ENCODE results near the gene OVCH2. TPM values are rescaled to one million over a fixed set of nuclear protein-coding genes. Genes with fewer than 3 reads are reported as not detected.

OVCH2 gene
- total RNA-seq, 4 donors from 2014 or later: not detected

- Histone ChIP-seq H3K4me1 (peaks cover 0 to 7% (median 2%) of the 10 kb centered on the region in 4 donors), H3K9me3 (no peaks in the 10 kb centered on the region), H3K4me3 (no peak overlapping the region), H3K27ac (replicated peaks in 1 of 4) (no peak overlapping the region), H3K36me3 (peaks cover 7 to 59% (median 46%) of the 10 kb centered on the region in 4 donors), H3K27me3 (no peaks in the 10 kb centered on the region)
- intact Hi-C loops (cut with DNase I): loop anchor here (2.0 kb wide), 1 partner anchor 85 kb away; no protein-coding TSS in a partner anchor
- WGBS: 93% methylated on average over 14 of the region's 14 CpGs
- no peak for TF ChIP-seq EP300 (IDR thresholded peaks at IDR 0.05)
- TF ChIP-seq POLR2A (IDR thresholded peaks at IDR 0.05; ENCODE audit: low read depth): no peak
- TF ChIP-seq CTCF (IDR thresholded peaks at IDR 0.05): no peak
- no peak for TF ChIP-seq POLR2AphosphoS5 (IDR thresholded peaks at IDR 0.05)
- DNase-seq (ENCODE audit: extremely low spot score): no peak
Measured at GRCh38 chr11:7655253-7656217, 50.7 kb downstream of the OVCH2 start.

- Histone ChIP-seq H3K4me1 (peaks cover 0 to 7% (median 2%) of the 10 kb centered on the region in 4 donors), H3K4me3 (no peak overlapping the region), H3K27ac (replicated peaks in 1 of 4) (no peak overlapping the region), H3K27me3 (no peaks in the 10 kb centered on the region), H3K36me3 (peaks cover 7 to 72% (median 56%) of the 10 kb centered on the region in 4 donors), H3K9me3 (no peaks in the 10 kb centered on the region)
- no peak for TF ChIP-seq POLR2AphosphoS5 (IDR thresholded peaks at IDR 0.05)
- TF ChIP-seq EP300 (IDR thresholded peaks at IDR 0.05): no peak
- TF ChIP-seq CTCF (IDR thresholded peaks at IDR 0.05): no peak
- no peak for TF ChIP-seq POLR2A (IDR thresholded peaks at IDR 0.05; ENCODE audit: low read depth)
- WGBS: 93% methylated on average over 4 of the region's 4 CpGs
- DNase-seq (ENCODE audit: extremely low spot score): no peak
- intact Hi-C loops (cut with DNase I): no loop called here
Measured at GRCh38 chr11:7654195-7654705, 52.0 kb downstream of the OVCH2 start.

- WGBS: 85% methylated on average over 6 of the region's 9 CpGs
- H3K27ac ChIP-seq (replicated peaks in 1 of 4): peak overlapping the region in 1 of 4 donors; percentile 19
- intact Hi-C loops (cut with DNase I): no loop called here
Measured at GRCh38 chr11:7651700-7652099, 54.6 kb downstream of the OVCH2 start.

GRCh38 chr11:7651140-7651551 is 55.1 kb downstream of the OVCH2 start:
- H3K4me3 ChIP-seq: no peak overlapping the region
- DNase-seq (ENCODE audit: extremely low spot score): no peak
- H3K27me3 ChIP-seq: no peaks in the 10 kb centered on the region
- no peaks in the 10 kb centered on the region for H3K9me3 ChIP-seq
- intact Hi-C loops (cut with DNase I): no loop called here
- H3K36me3 ChIP-seq: peaks cover 7 to 79% (median 64%) of the 10 kb centered on the region in 4 donors
- H3K27ac ChIP-seq (replicated peaks in 1 of 4): peak overlapping the region in 1 of 4 donors; percentile 19
- 86% methylated on average over 5 of the region's 5 CpGs for WGBS
- TF ChIP-seq POLR2A (IDR thresholded peaks at IDR 0.05; ENCODE audit: low read depth) (no peak), EP300 (IDR thresholded peaks at IDR 0.05) (no peak), CTCF (IDR thresholded peaks at IDR 0.05) (no peak), POLR2AphosphoS5 (IDR thresholded peaks at IDR 0.05) (no peak)
- H3K4me1 ChIP-seq: peaks cover 0 to 7% (median 0%) of the 10 kb centered on the region in 4 donors

More at GRCh38 chr11:7651700-7652099, 54.6 kb downstream of the OVCH2 start:
- no peak for TF ChIP-seq POLR2AphosphoS5 (IDR thresholded peaks at IDR 0.05)
- no peak for TF ChIP-seq CTCF (IDR thresholded peaks at IDR 0.05)
- Histone ChIP-seq H3K27me3 (no peaks in the 10 kb centered on the region), H3K4me1 (peaks cover 0 to 7% (median under 1%) of the 10 kb centered on the region in 4 donors), H3K4me3 (no peak overlapping the region), H3K9me3 (no peaks in the 10 kb centered on the region), H3K36me3 (peaks cover 7 to 81% (median 64%) of the 10 kb centered on the region in 4 donors)
- DNase-seq (ENCODE audit: extremely low spot score): no peak

Measured in esophagus muscularis mucosa (tissue), 4 donors.